NT2/D1 (cell line): ENCODE results near the gene SLC24A3.

ENCODE experiments used
- SUZ12 ChIP-seq: IDR thresholded peaks from 2 replicates; pipeline ENCODE4 v1.6.1; 2011; ENCODE audit not compliant: insufficient read length, insufficient read depth; ENCODE audit errors: extremely low read depth
- YY1 ChIP-seq: IDR thresholded peaks from 2 replicates; pipeline ENCODE4 v1.6.1; 2011; ENCODE audit not compliant: insufficient read length, insufficient read depth
- ZNF274 ChIP-seq: IDR thresholded peaks from 2 replicates; pipeline ENCODE4 v1.6.1; 2011; ENCODE audit warnings: mild to moderate bottlenecking, low read depth, low read length

- no peak for TF ChIP-seq YY1
- TF ChIP-seq SUZ12 = no peak
- no peak for TF ChIP-seq ZNF274
These were observed 210.9 kb downstream of the SLC24A3 start for GRCh38 chr20:19423097-19423899.
